Activated CD8-positive, alpha-beta memory T cell treated with anti-CD3 and anti-CD28 coated beads for 4 hours (primary cell): ENCODE measurements around the gene FAM120A.
A peak's percentile ranks its signal among the peaks of the same experiment; 100 is the strongest.

ENCODE experiments used
- DNase-seq, 2 donors: peaks; one replicate each; pipeline ENCODE4 v3.0.0-alpha.2; 2020; ENCODE audit warnings: low read depth in 2 of 2

FAM120A gene

GRCh38 chr9:93558503-93558902 lies 107.0 kb downstream of the FAM120A start:
- DNase-seq = no peak

GRCh38 chr9:93560991-93561390 lies 109.5 kb downstream of the FAM120A start:
- DNase-seq = no peak

GRCh38 chr9:93562157-93562556 lies 110.7 kb downstream of the FAM120A start:
- no peak for DNase-seq

GRCh38 chr9:93565089-93565488 lies 113.6 kb downstream of the FAM120A start:
- no peak for DNase-seq

GRCh38 chr9:93566408-93567270 lies 115.2 kb downstream of the FAM120A start:
- peak; percentile 97 to 99 for DNase-seq

- no peak for DNase-seq
These were observed 115.9 kb downstream of the FAM120A start for GRCh38 chr9:93567271-93567959.

GRCh38 chr9:93568169-93568568 lies 116.7 kb downstream of the FAM120A start:
- no peak for DNase-seq

DNA sequence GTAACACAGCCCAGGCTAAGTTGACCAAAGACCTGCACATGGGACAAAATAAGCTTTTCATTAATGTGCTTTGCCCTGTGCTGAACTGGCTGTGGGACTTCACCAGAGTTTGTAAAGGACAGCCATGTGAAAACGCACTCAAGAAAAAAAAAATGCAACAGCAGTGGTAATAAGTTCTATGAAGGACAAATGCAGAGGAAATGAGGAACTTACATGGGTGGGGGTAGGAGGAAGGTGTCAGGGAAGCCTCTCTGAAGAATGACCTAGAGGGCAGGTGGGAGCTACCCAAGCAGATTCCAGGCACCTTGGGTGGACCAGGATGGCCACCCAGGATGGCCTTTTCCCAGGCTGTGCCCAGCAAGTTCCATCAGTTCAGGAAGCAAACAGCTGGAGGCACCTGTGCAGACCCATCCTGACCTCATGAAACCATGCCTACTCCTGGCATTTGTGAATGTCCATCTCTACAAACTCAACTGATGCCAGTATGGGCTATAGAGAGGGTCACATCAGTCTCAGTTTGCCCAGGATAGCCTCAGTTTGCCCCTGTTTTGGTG lies 118.2 kb downstream of the FAM120A start:
- DNase-seq = no peak

DNA sequence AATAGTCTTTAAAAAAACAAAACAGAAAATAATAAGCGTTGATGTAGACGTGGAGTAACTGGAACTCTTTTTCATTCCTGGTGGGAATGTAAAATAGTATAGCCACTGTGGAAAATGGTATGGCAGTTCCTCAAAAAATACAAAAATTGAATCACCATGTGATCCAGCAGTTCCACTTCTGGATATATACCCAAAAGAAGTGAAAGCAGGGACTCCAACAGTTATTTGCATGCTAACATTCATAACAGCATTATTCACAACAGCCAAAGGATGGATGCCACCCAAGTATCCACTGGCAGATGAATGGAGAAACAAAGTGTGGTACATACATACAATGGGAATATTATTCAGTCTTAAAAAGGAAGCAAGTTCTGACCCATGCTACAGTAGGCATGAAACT lies 120.7 kb downstream of the FAM120A start:
- DNase-seq = no peak

- DNase-seq = no peak
These were observed 121.4 kb downstream of the FAM120A start for GRCh38 chr9:93572636-93573515.

DNA sequence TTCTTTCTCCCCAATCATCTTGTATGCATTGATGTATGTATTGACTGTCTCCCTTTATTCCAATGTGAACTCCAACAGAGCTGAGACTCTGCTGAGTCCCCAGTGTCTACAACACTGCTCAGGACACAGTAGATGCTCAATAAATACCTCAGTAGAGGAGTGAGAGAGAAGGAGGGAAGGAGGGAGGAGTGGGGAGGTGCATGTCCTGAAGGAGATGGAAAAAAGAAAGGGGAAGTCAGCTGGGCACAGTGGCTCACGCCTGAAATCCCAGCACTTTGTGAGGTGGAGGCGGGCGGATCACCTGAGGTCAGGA lies 122.0 kb downstream of the FAM120A start:
- no peak for DNase-seq

GRCh38 chr9:93574091-93574899 lies 122.8 kb downstream of the FAM120A start:
- DNase-seq = no peak

DNA sequence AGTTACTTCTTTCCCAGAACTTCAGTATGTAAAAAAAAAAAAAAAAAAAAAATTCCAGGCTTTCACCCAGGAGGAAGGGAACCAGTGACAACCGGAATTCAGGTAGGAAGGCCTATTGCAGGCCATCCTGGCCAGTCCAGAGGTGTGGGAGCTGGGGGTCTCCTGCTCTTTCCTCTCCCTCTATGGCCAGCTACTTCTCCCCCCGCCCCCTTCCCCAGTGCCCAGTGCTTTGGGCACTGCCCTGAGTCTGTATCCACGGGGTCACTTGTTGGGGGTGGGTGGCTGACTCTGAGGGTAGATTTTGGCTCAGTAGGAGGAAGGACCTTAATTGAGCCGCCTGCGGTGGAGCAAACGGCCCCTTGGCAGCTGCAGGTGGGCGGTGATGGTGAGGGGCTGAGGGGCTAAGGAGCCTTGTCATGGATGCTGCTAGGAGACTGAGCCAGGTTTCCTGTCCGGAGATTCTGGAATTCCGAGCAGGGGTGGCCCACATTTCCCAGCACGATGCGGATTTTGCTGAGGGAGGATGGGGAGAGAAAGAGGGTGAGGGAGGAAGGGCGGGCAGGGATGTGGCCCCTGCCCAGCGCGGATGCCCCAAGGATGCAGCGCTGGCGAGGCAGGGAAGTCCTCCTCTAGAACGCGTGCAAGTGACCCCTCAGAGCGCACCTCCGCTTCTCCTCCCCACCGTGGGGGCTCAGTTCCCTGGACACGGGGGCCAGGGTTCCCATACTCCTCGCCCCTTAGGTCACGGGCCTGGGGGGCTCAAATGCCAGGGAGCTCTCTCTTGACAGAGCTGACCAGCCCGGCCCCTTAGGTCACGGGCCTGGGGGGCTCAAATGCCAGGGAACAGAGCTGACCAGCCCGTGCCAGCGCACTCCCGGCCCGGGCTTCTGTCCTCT lies 123.7 kb downstream of the FAM120A start:
- DNase-seq = no peak

- DNase-seq = peak in 1 of 2 donors; percentile 31
These were observed 124.3 kb downstream of the FAM120A start for GRCh38 chr9:93575796-93576257.

DNA sequence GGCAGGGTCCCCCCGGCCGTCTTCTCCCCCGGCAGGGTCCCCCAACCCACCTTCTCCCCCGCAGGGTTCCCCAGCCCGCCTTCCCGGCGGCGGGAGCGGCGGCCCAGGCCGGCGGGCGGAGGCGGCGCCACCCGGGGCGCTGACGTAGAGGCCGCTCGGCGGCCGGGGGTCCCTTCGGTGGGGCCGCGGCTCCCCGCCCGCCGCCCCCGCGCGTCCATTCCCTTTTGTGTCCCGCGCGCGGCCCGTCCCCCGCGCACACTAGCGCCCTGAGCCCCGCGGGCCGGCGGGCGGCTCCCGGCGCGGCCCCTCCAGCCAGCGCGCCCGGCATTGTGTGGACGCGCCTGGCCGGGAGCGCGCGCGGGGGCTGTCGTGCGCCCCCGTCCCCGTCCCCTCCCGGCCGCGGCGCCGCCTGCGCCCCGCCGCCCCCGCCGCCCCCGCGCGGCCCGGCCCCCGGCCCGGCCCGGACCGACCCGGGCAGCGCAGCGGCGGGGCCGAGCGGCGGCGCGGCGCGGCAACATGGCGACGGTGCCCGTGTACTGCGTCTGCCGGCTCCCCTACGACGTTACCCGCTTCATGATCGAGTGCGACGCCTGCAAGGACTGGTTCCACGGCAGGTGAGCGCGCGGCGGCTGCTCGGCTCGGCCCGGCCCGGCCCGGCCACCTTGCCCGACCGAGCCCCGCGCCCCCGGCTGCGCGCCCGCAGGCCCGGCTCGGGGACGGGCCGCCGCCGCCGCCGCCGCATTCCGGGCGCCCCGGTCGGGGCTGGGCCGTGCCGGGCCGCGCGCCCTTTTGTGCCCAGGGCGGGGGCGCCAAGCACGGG lies 125.0 kb downstream of the FAM120A start, which contains the start of gene PHF2:
Gene PHF2 (plus strand): TSS at position 327 of the 820 bp plus-strand sequence. CDS start 190 bp downstream, at position 517.
- DNase-seq = no peak

DNA sequence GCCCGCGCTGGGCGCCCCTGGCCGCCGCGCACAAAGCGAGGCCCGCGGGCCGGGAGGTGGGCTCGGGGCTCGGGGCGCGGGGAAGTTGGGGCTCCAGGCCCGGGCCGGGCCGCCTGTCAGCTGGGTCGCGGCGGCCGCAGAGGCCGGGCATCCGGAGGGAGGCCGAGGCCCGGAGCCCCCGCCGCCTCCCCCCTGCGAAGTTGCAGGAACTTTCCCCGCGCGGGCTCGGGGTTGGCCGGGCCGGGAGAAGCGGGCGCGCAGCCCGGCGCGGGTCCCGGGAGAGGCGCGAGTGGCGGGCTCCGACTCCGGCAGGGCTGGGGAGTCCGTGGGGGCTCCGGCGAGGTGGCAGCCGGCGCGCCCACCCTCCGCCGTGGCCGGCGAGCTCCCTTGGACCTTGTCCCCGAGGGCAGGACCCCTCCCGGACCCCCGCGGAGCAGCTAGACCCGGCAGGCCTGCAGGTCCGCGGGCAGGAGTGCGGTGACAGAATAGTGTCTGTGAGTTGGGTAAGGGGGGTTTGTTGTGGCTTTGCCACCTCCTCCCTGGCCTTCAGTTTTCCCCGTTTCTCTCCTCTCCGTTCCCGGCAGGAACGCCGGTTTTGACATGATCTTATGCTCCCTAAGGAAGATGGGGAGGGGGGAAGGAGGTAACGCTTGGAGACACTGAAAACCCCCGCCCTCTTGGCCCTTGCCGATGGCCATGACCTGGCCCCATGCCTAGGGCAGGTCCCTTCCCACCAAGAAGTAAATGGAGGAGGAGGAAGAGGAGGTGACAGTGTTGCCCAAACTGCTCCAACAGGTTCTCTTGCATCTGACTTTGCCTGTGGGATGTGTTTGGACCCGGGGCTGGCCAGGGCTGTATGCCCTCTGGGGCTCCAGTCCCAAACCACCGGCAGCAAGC lies 125.8 kb downstream of the FAM120A start:
- DNase-seq = no peak

DNA sequence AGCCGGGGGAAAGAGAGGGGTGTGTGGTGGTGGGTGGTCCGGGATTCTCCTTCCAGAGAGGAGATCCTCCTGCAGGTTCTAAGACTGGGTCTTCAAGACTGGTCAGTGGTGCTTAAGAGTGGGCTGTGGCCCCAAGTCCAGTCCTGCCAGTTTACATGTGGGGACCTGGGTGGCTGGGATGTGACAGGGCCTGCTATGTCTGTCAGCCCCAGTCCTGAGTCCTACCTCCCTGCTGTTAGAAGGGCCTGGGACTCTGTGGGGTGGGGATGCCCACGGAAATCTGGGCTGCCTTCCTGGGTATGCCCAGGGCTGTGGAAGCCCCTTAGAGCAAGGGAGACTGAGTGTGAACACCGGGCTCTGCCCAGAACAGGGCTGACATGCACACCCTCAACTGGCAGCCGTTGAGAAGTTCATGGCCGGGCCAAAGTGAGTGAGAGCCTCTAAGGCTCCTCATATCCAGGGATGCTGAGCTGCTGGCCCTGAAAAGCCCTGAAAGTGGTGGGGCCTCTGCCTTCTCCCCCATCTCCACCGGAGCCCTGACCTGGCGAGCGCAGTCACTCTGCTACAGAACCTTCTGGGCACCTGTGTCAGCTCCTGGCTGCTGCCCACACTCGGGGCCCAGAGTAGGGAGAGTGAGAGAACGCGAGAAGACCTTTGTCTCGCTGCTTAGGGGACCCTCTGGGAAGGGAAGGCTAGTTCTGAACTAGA lies 126.6 kb downstream of the FAM120A start:
- DNase-seq = no peak
